Measurements from ENCODE around the gene OR4C46. TPM values are rescaled to one million over a fixed set of nuclear protein-coding genes. Genes with fewer than 3 reads are reported as not detected.

The OR4C46 gene
- total RNA-seq, 1 experiment from 2014 or later: not detected

DNA sequence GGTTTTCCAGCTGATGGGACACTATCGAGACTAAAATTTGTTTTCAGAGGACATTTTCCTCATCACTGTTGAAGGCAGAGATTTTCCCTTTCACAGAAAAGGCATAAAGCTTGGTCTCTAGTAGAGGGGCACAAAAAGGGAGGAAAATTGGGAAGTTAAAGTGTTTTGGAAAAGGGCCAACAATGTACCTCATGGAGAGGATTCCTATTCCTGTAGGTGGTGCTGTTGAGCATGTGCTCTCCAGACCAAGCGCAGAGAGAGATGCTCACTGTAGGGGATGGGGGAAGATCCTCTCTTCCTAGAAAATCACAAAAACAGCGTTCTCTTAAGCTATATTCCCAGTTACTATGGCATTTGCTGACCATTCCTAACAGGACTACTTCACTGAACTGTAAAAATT lies 44.9 kb downstream of the OR4C46 start (continued):
- no peak for TF ChIP-seq ERG (CRISPR knock-in tag; IDR thresholded peaks at IDR 0.05)
- no peak for TF ChIP-seq ZNF219 (CRISPR knock-in tag; IDR thresholded peaks at IDR 0.05; ENCODE audit: borderline replicate concordance)
- no peak for TF ChIP-seq NFATC4 (CRISPR knock-in tag; IDR thresholded peaks at IDR 0.05)

DNA sequence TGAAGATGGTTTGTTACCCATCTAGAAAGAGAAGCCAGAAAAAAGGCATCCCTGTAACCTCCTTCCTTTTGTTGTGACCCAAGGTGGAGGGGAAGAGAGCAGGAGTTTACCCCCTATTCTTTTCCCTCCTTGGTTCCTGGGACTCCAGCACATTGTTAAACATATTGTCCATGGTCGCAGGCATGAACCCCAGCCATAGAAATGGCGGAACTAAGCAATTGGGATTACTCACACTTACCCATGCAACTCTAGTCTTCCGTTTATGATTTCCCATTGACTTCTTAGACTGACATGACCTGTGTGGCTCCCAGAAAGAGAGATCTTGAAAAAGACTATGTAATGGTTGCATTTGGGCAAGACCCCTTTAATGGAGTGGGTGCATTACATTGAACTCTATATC lies 45.4 kb downstream of the OR4C46 start:
- no peak overlapping the region for H3K27ac Mint-ChIP-seq
- no peak for TF ChIP-seq ZNF138 (CRISPR knock-in tag; conservative IDR thresholded peaks at IDR 0.05)
- TF ChIP-seq, protein P1, sequence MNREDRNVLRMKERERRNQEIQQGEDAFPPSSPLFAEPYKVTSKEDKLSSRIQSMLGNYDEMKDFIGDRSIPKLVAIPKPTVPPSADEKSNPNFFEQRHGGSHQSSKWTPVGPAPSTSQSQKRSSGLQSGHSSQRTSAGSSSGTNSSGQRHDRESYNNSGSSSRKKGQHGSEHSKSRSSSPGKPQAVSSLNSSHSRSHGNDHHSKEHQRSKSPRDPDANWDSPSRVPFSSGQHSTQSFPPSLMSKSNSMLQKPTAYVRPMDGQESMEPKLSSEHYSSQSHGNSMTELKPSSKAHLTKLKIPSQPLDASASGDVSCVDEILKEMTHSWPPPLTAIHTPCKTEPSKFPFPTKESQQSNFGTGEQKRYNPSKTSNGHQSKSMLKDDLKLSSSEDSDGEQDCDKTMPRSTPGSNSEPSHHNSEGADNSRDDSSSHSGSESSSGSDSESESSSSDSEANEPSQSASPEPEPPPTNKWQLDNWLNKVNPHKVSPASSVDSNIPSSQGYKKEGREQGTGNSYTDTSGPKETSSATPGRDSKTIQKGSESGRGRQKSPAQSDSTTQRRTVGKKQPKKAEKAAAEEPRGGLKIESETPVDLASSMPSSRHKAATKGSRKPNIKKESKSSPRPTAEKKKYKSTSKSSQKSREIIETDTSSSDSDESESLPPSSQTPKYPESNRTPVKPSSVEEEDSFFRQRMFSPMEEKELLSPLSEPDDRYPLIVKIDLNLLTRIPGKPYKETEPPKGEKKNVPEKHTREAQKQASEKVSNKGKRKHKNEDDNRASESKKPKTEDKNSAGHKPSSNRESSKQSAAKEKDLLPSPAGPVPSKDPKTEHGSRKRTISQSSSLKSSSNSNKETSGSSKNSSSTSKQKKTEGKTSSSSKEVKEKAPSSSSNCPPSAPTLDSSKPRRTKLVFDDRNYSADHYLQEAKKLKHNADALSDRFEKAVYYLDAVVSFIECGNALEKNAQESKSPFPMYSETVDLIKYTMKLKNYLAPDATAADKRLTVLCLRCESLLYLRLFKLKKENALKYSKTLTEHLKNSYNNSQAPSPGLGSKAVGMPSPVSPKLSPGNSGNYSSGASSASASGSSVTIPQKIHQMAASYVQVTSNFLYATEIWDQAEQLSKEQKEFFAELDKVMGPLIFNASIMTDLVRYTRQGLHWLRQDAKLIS (CRISPR knock-in tag; IDR thresholded peaks at IDR 0.05; ENCODE audit: borderline replicate concordance): no peak
- TF ChIP-seq, protein P2, sequence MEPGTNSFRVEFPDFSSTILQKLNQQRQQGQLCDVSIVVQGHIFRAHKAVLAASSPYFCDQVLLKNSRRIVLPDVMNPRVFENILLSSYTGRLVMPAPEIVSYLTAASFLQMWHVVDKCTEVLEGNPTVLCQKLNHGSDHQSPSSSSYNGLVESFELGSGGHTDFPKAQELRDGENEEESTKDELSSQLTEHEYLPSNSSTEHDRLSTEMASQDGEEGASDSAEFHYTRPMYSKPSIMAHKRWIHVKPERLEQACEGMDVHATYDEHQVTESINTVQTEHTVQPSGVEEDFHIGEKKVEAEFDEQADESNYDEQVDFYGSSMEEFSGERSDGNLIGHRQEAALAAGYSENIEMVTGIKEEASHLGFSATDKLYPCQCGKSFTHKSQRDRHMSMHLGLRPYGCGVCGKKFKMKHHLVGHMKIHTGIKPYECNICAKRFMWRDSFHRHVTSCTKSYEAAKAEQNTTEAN (CRISPR knock-in tag; IDR thresholded peaks at IDR 0.05): no peak
- TF ChIP-seq IRF2 (CRISPR knock-in tag; IDR thresholded peaks at IDR 0.05; ENCODE audit: borderline replicate concordance, low read depth): no peak
- no peak for TF ChIP-seq SMAD3 (CRISPR knock-in tag; IDR thresholded peaks at IDR 0.05; ENCODE audit: borderline replicate concordance)
- no peak for TF ChIP-seq SP1 (CRISPR knock-in tag; conservative IDR thresholded peaks at IDR 0.05)
- TF ChIP-seq MLX (CRISPR knock-in tag; IDR thresholded peaks at IDR 0.05): no peak
- no peak for TF ChIP-seq CTCF (IDR thresholded peaks at IDR 0.05)
- no peak for TF ChIP-seq NR3C1 (CRISPR knock-in tag; conservative IDR thresholded peaks at IDR 0.05; ENCODE audit: low read depth)
- no peak for TF ChIP-seq ARID4B (CRISPR knock-in tag; IDR thresholded peaks at IDR 0.05; ENCODE audit: borderline replicate concordance)
- no peak for TF ChIP-seq PREB (CRISPR knock-in tag; IDR thresholded peaks at IDR 0.05; ENCODE audit: borderline replicate concordance)
- no peak for TF ChIP-seq NFATC4 (CRISPR knock-in tag; IDR thresholded peaks at IDR 0.05)
- no peak for TF ChIP-seq RELA (CRISPR knock-in tag; IDR thresholded peaks at IDR 0.05; ENCODE audit: borderline replicate concordance)
- no peak for TF ChIP-seq GABPB1 (CRISPR knock-in tag; IDR thresholded peaks at IDR 0.05)
- TF ChIP-seq ETV6 (CRISPR knock-in tag; IDR thresholded peaks at IDR 0.05): no peak

More for the DNA sequence above, 45.4 kb downstream of the OR4C46 start:
- H3K9me3 Mint-ChIP-seq: peaks cover 71% of the 10 kb centered on the region
- H3K27me3 Mint-ChIP-seq (ENCODE audit: low read depth): peaks cover 10% of the 10 kb centered on the region
- ChIA-PET POLR2A (no interaction called here), CTCF (no interaction called here)
- H3K4me1 Mint-ChIP-seq: no peaks in the 10 kb centered on the region
- ATAC-seq (no peak), DNase-seq (ENCODE audit: low spot score) (no peak)
- H3K36me3 Mint-ChIP-seq: peaks cover 67% of the 10 kb centered on the region
- no peak overlapping the region for H3K4me3 Mint-ChIP-seq

Data from WTC11 (cell line).